ENCODE measurements around the gene SPEM3. TPM values are rescaled to one million over a fixed set of nuclear protein-coding genes. Genes with fewer than 3 reads are reported as not detected.
"Not testable (repeated sequence)": the region's sequence is repeated elsewhere in the genome, so short reads cannot be mapped to it uniquely, and the experiment has no call there.

Gene SPEM3
- total RNA-seq, 2 experiments from 2014 or later = not detected

GRCh38 chr17:7470457-7470973 lies 41.9 kb downstream of the SPEM3 start:
- H3K36me3 ChIP-seq (ENCODE audit: insufficient read depth, low read length); H3K79me2 ChIP-seq (ENCODE audit: insufficient read depth, low read depth, low read length); H3K27ac ChIP-seq (ENCODE audit: low read depth, low read length, poor library complexity, severe bottlenecking); intact Hi-C loops (cut with micrococcal nuclease; ENCODE audit: unreplicated experiment); H3K9me3 ChIP-seq (ENCODE audit: low read length); DNase-seq (ENCODE audit: low spot score); H4K20me1 ChIP-seq (ENCODE audit: insufficient read depth, low read length); H2AFZ ChIP-seq (ENCODE audit: low read length); BruUV-seq (replicated peaks); H3K4me2 ChIP-seq (ENCODE audit: low read length); CTCF ChIA-PET (ENCODE audit: unreplicated experiment); H3K9me2 ChIP-seq (ENCODE audit: insufficient read depth, low read length); H3K4me3 ChIP-seq (ENCODE audit: low read depth, low read length, poor library complexity, severe bottlenecking); POLR2A ChIA-PET: not testable (repeated sequence)
- peaks cover 15% of the 10 kb centered on the region for H3K4me1 ChIP-seq (ENCODE audit: insufficient read depth, low read length, poor library complexity, severe bottlenecking)

- Histone ChIP-seq H3K4me1 (ENCODE audit: insufficient read depth, low read length, poor library complexity, severe bottlenecking) (peaks cover 11% of the 10 kb centered on the region), H3K4me3 (ENCODE audit: low read depth, low read length, poor library complexity, severe bottlenecking) (no peak overlapping the region), H4K20me1 (ENCODE audit: insufficient read depth, low read length) (no peaks in the 10 kb centered on the region), H3K4me2 (ENCODE audit: low read length) (no peak overlapping the region), H2AFZ (ENCODE audit: low read length) (no peak overlapping the region), H3K9me3 (ENCODE audit: low read length) (no peaks in the 10 kb centered on the region), H3K27ac (ENCODE audit: low read depth, low read length, poor library complexity, severe bottlenecking) (no peak overlapping the region), H3K79me2 (ENCODE audit: insufficient read depth, low read depth, low read length) (no peaks in the 10 kb centered on the region), H3K9me2 (ENCODE audit: insufficient read depth, low read length) (no peaks in the 10 kb centered on the region), H3K36me3 (ENCODE audit: insufficient read depth, low read length) (no peaks in the 10 kb centered on the region)
- DNase-seq (ENCODE audit: low spot score) = no peak
- BruUV-seq (replicated peaks) = no TSS peak
- CTCF ChIA-PET (ENCODE audit: unreplicated experiment) = no interaction called here
- TF ChIP-seq EZH2phosphoT487 (IDR thresholded peaks at IDR 0.05; ENCODE audit: borderline replicate concordance, low read depth, low read length) (no peak), CTCF (conservative IDR thresholded peaks at IDR 0.05; ENCODE audit: low read length) (no peak)
- intact Hi-C loops (cut with micrococcal nuclease; ENCODE audit: unreplicated experiment) = no loop called here
- POLR2A ChIA-PET = no interaction called here
These were observed 43.1 kb downstream of the SPEM3 start for GRCh38 chr17:7471729-7472128.

GRCh38 chr17:7474767-7475166 lies 46.1 kb downstream of the SPEM3 start:
- H3K79me2 ChIP-seq (ENCODE audit: insufficient read depth, low read depth, low read length); H4K20me1 ChIP-seq (ENCODE audit: insufficient read depth, low read length); H3K4me3 ChIP-seq (ENCODE audit: low read depth, low read length, poor library complexity, severe bottlenecking); DNase-seq (ENCODE audit: low spot score); H3K4me2 ChIP-seq (ENCODE audit: low read length); CTCF ChIA-PET (ENCODE audit: unreplicated experiment); intact Hi-C loops (cut with micrococcal nuclease; ENCODE audit: unreplicated experiment); H3K9me2 ChIP-seq (ENCODE audit: insufficient read depth, low read length); H3K36me3 ChIP-seq (ENCODE audit: insufficient read depth, low read length); BruUV-seq (replicated peaks); H3K27ac ChIP-seq (ENCODE audit: low read depth, low read length, poor library complexity, severe bottlenecking); H3K9me3 ChIP-seq (ENCODE audit: low read length); H2AFZ ChIP-seq (ENCODE audit: low read length); H3K4me1 ChIP-seq (ENCODE audit: insufficient read depth, low read length, poor library complexity, severe bottlenecking): not testable (repeated sequence)
- POLR2A ChIA-PET = interaction anchor here (0.8 kb wide), 1 partner anchor 92 kb away, joined by 3 read pairs; no protein-coding TSS in a partner anchor
